ENCODE data around the gene ADAP1. TPM values are rescaled to one million over a fixed set of nuclear protein-coding genes. Genes with fewer than 3 reads are reported as not detected.

Gene ADAP1
- total and polyA plus RNA-seq, 2 of the 8 experiments (the other 6 are each of a cell fraction or from before 2014, with no cell fraction given) = 5.8 to 6.1 TPM

DNA sequence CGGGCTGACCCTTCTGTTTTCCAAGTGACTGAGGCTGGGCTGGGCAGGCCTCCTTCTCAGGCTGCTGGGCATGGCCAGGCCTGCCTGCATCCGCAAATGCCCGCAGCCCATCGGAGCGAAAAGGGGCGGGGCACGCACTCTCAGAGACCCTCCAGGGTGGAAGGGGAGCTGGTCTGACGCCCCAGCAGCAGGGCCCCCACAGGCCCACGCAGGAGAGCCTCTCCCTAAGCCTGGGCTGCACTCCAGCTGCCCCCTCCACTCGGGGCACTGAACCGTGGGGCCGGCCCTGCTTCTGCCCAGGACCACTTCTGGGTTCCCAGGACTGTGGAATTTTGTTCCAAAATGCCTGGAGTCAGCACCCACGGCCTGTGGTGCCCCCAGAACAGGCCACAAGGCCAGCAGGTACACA lies 9.3 kb downstream of the ADAP1 start:
- Histone ChIP-seq H3K79me1 (ENCODE audit: low read depth, low read length) (no peaks in the 10 kb centered on the region), H4K91ac (replicated peaks; ENCODE audit: insufficient read length, low read length) (peak overlapping the region; percentile 97), H2BK20ac (ENCODE audit: low read length) (peak overlapping the region; percentile 57), H3K4me2 (ENCODE audit: insufficient read depth in 1 of 2, low read depth in 2 of 2, low read length in 2 of 2) (peak overlapping the region; percentile 47 to 58; a peak in 3 of 4 replicates), H3K36me3 (ENCODE audit: control insufficient read depth in 2 of 4, insufficient read depth in 4 of 4, low read length in 3 of 4) (no peaks in the 10 kb centered on the region), H3K23ac (ENCODE audit: insufficient read length) (no peak overlapping the region), H4K5ac (ENCODE audit: insufficient read length, low read depth, low read length) (peak overlapping the region; percentile 44), H3K23me2 (ENCODE audit: low read depth, low read length) (no peaks in the 10 kb centered on the region), H3K4ac (replicated peaks; ENCODE audit: insufficient read length, low read depth, low read length) (peak overlapping the region; percentile 93), H4K20me1 (replicated peaks in 1 of 2; ENCODE audit: control insufficient read depth in 1 of 2, insufficient read depth in 2 of 2, low read length in 2 of 2) (no peaks in the 10 kb centered on the region), H2BK12ac (ENCODE audit: low read depth, low read length) (peak overlapping the region; percentile 53; the same call in 1 of the 2 replicates), H3K4me1 (replicated peaks in 1 of 4; ENCODE audit: control insufficient read depth in 3 of 4, insufficient read depth in 4 of 4, low read length in 3 of 4) (peaks cover 0 to 26% (median 18%) of the 10 kb centered on the region in 4 experiments; a peak in 6 of 7 replicates), H3K18ac (ENCODE audit: extremely low read depth, low read length) (peak overlapping the region; percentile 83), H3K79me2 (ENCODE audit: control insufficient read depth in 1 of 2, insufficient read depth in 2 of 2, low read length in 2 of 2) (no peaks in the 10 kb centered on the region), H2AFZ (ENCODE audit: low read length) (no peak overlapping the region), H3K56ac (replicated peaks; ENCODE audit: insufficient read length, low read depth, low read length) (no peak overlapping the region), H3K9me3 (ENCODE audit: insufficient read depth in 2 of 2, low read depth in 1 of 2, low read length in 1 of 2) (no peaks in the 10 kb centered on the region), H2BK15ac (ENCODE audit: low read length) (no peak overlapping the region; the same call in 1 of the 2 replicates), H3K27ac (ENCODE audit: low read depth, low read length) (peak overlapping the region; percentile 72; the same call in 1 of the 2 replicates), H3K27me3 (replicated peaks in 1 of 4; ENCODE audit: control insufficient read depth in 3 of 4, extremely low read depth in 1 of 4, insufficient read depth in 3 of 4, low read length in 3 of 4) (peaks cover 0 to 4% (median 0%) of the 10 kb centered on the region in 4 experiments; a peak in 2 of 7 replicates), H3K4me3 (ENCODE audit: extremely low read depth in 1 of 4, insufficient read depth in 2 of 4, low read depth in 3 of 4, low read length in 4 of 4) (peak overlapping the region in 2 of 4 experiments; percentile 11 to 39; a peak in 2 of 8 replicates), H2BK120ac (replicated peaks; ENCODE audit: low read depth, low read length) (peak overlapping the region; percentile 84), H3K14ac (ENCODE audit: insufficient read length) (no peak overlapping the region), H2BK5ac (ENCODE audit: low read depth, low read length) (peak overlapping the region; percentile 92; the same call in 1 of the 2 replicates), H2AK5ac (ENCODE audit: low read depth, low read length) (peak overlapping the region; percentile 65; the same call in 1 of the 2 replicates), H3K9ac (replicated peaks in 1 of 4; ENCODE audit: extremely low read depth in 1 of 4, low read depth in 3 of 4, low read length in 3 of 4) (no peak overlapping the region; a peak in 1 of 7 replicates), H4K8ac (ENCODE audit: extremely low read depth, insufficient read depth, low read length) (peak overlapping the region; percentile 77)
- WGBS, 2 experiments (ENCODE audit: extremely low coverage in 1 of 2, insufficient coverage in 1 of 2, insufficient read length in 1 of 2, insufficient replicate concordance in 2 of 2, low coverage in 1 of 2, low lambda C conversion rate in 2 of 2, missing lambda C conversion rate in 1 of 2) = 74% methylated on average over 13 of the region's 13 CpGs; no CpG with 5 or more reads in 1 of the 2 experiments
- ChIA-PET POLR2A (ENCODE audit: partially characterized antibody) (interaction anchor here (0.6 to 1.2 kb wide), 5 partner anchors 13 to 35 kb away, joined by 3 to 6 read pairs (median 3); partner anchors contain the start of gene COX19), CTCF (ENCODE audit: partially characterized antibody) (interaction anchor here (1.6 kb wide), 1 partner anchor 48 kb away, joined by 6 read pairs; no protein-coding TSS in a partner anchor)
- FAIRE-seq (no peak), DNase-seq (ENCODE audit: low read depth in 1 of 2, low spot score in 2 of 2) (no peak)
- TF ChIP-seq, protein P1, sequence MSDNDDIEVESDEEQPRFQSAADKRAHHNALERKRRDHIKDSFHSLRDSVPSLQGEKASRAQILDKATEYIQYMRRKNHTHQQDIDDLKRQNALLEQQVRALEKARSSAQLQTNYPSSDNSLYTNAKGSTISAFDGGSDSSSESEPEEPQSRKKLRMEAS (IDR thresholded peaks at IDR 0.05) = no peak
- no peak for TF ChIP-seq JUN (IDR thresholded peaks at IDR 0.05; ENCODE audit: low read depth, low read length)
